PC-9 (cell line): ENCODE results near the gene RAD9A. TPM values are rescaled to one million over a fixed set of nuclear protein-coding genes. Genes with fewer than 3 reads are reported as not detected.

Experiments
- BruUV-seq: library from RNA; stranded (reverse); fragments of 400-500 nt; replicated peaks from 2 replicates; lab custom pipeline; 2021; lab: Mats Ljungman, UMichigan
- CTCF ChIA-PET: fragments of 300-600 bp; sonication (Branson Sonifier 250); formaldehyde crosslinking; loops from one replicate; lab custom pipeline; 2022; ENCODE audit warnings: antibody characterized with exemption; lab: Charles Lee
- POLR2A ChIA-PET: fragments of 300-600 bp; sonication (Branson Sonifier 250); formaldehyde crosslinking; loops from one replicate; lab custom pipeline; 2022; ENCODE audit warnings: antibody characterized with exemption; ENCODE audit not compliant: unreplicated experiment; lab: Charles Lee
- DNase-seq, 2 experiments: peaks; one replicate each; pipeline versions ENCODE4 v3.0.0 to v3.0.0-alpha.2; 2015 to 2022; ENCODE audit warnings: mixed read lengths in 1 of 2
- H2AFZ ChIP-seq: fragments of 200-600 bp; sonication (generic); 2 replicates; pipeline ENCODE4 v1.8.1; 2017; ENCODE audit warnings: antibody characterized with exemption
- H3F3A ChIP-seq: fragments of 200-600 bp; sonication (generic); 2 replicates; pipeline ENCODE4 v1.8.1; 2017; ENCODE audit warnings: antibody characterized with exemption, mild to moderate bottlenecking, low read depth; ENCODE audit not compliant: insufficient read depth
- H3K27ac ChIP-seq: fragments of 200-600 bp; sonication (generic); 2 replicates; pipeline ENCODE4 v1.6.1; 2016; ENCODE audit warnings: mixed run types
- H3K27me3 ChIP-seq: fragments of 200-600 bp; sonication (generic); 2 replicates; pipeline ENCODE4 v1.6.1; 2016; ENCODE audit warnings: low read depth, mixed run types; ENCODE audit not compliant: insufficient read depth
- H3K36me3 ChIP-seq: fragments of 200-600 bp; sonication (generic); 2 replicates; pipeline ENCODE4 v1.6.1; 2016; ENCODE audit warnings: low read depth, mixed run types
- H3K4me1 ChIP-seq: fragments of 200-600 bp; sonication (generic); replicated peaks from 2 replicates; pipeline ENCODE4 v1.6.1; 2016; ENCODE audit warnings: mixed run types; ENCODE audit not compliant: insufficient read depth
- H3K4me2 ChIP-seq: fragments of 200-600 bp; sonication (generic); 2 replicates; pipeline ENCODE4 v1.6.1; 2017; ENCODE audit warnings: mixed run types
- H3K4me3 ChIP-seq: fragments of 200-600 bp; sonication (generic); 2 replicates; pipeline ENCODE4 v1.6.1; 2016; ENCODE audit warnings: mixed run types
- H3K79me2 ChIP-seq: fragments of 200-600 bp; sonication (generic); 2 replicates; pipeline ENCODE4 v1.6.1; 2017; ENCODE audit warnings: low read depth, mixed run types
- H3K9me2 ChIP-seq: fragments of 200-600 bp; sonication (generic); 2 replicates; pipeline ENCODE4 v1.8.1; 2017; ENCODE audit warnings: mild to moderate bottlenecking; ENCODE audit not compliant: insufficient read depth
- H3K9me3 ChIP-seq: fragments of 200-600 bp; sonication (generic); 2 replicates; pipeline ENCODE4 v1.8.1; 2016; ENCODE audit warnings: low read depth; ENCODE audit not compliant: insufficient read depth
- H4K20me1 ChIP-seq: fragments of 200-600 bp; sonication (generic); 2 replicates; pipeline ENCODE4 v1.8.1; 2017; ENCODE audit not compliant: insufficient read depth
- EZH2 ChIP-seq: fragments of 200-600 bp; sonication (generic); IDR thresholded peaks from 2 replicates; pipeline ENCODE4 v1.8.0; 2017; ENCODE audit warnings: antibody characterized with exemption, low read depth
- intact Hi-C: fragments of 100-400 bp; cut with micrococcal nuclease; formaldehyde crosslinking; loops from one replicate; pipeline ENCODE4 v1.10.0; 2022; ENCODE audit not compliant: unreplicated experiment
- total RNA-seq: library from RNA; stranded (reverse); gene quantifications from 2 replicates; pipeline ENCODE4 v1.2.3, GENCODE V29; 2021
- TF ChIP-seq, protein P1 (sequence below): fragments of 200-600 bp; sonication (generic); conservative IDR thresholded peaks from 2 replicates; pipeline ENCODE4 v1.6.1; 2017; ENCODE audit warnings: mixed run types, antibody characterized with exemption, mild to moderate bottlenecking, moderate library complexity

The RAD9A gene
- total RNA-seq, 1 experiment from 2014 or later: 62.8 TPM

DNA sequence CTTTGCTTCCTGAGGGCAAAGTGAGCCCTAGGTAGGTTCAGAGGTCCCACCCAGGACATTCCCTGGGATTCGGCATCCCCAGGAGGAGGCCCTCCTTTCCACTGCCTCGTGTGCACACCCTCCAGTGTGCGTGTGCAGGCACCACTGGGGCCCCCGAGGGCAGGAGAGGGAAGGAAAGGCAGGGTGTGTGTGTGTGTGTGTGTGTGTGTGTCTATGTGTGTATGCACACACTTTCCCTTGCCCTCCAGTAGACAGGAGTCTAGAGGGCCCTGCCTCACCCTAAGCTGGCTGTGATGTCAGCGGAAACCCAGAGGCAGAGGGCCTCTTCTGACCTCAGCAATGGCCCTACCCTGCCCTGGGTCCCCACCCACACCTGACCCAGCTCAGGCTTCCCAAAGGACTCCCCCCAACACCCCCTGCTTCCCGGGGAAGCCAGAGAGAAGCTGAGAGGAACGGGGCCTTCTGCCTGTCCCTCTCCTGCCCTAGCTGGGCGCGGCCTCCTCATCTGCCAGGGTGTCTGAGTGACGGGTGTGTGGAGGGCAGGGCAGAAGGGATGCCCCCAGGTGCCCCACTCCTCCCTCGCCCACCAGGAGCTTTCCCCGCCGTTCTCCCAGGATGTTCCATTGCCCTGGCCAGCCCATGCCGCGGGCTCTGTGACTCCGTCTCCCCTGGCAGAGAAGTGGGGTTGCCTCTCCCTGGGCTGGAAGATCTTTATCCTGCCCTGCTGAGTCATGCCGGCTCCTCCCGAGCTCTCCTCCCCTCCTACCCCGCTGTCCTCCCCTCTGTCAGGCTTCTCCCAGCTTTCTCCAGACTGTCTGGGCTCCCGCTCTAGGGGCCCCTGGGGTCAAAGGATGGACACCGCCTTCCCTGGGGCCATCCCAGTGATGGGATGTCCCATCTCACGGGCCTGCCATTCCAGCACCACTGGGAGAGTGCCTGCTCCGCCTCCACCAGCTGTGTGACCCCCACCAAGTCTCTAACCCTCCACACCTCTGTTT, 12.4 kb upstream of the RAD9A start:
- Histone ChIP-seq H3K4me3 (peak overlapping the region; percentile 28; the same call in 1 of the 2 replicates), H3K79me2 (peaks cover 21% of the 10 kb centered on the region; the same call in 1 of the 2 replicates), H3K9me3 (no peaks in the 10 kb centered on the region), H3F3A (peaks cover 73% of the 10 kb centered on the region), H2AFZ (no peak overlapping the region), H3K27ac (peak overlapping the region; percentile 99), H3K36me3 (no peaks in the 10 kb centered on the region), H4K20me1 (no peaks in the 10 kb centered on the region), H3K4me2 (peak overlapping the region; percentile 94), H3K4me1 (peaks cover 83% of the 10 kb centered on the region), H3K27me3 (no peaks in the 10 kb centered on the region), H3K9me2 (no peaks in the 10 kb centered on the region)
- POLR2A ChIA-PET: interaction anchor here (0.5 to 1.4 kb wide), 12 partner anchors 13 to 1521 kb away, joined by 3 to 11 read pairs (median 3); partner anchors contain the start of gene PPP1CA
- peak; percentile 79 to 93 for DNase-seq
- CTCF ChIA-PET: interaction anchor here (0.6 to 6.6 kb wide), 6 partner anchors 8 to 116 kb away, joined by 3 to 174 read pairs (median 16); partner anchors contain the start of gene POLD4
- BruUV-seq: no TSS peak
- TF ChIP-seq, protein P1, sequence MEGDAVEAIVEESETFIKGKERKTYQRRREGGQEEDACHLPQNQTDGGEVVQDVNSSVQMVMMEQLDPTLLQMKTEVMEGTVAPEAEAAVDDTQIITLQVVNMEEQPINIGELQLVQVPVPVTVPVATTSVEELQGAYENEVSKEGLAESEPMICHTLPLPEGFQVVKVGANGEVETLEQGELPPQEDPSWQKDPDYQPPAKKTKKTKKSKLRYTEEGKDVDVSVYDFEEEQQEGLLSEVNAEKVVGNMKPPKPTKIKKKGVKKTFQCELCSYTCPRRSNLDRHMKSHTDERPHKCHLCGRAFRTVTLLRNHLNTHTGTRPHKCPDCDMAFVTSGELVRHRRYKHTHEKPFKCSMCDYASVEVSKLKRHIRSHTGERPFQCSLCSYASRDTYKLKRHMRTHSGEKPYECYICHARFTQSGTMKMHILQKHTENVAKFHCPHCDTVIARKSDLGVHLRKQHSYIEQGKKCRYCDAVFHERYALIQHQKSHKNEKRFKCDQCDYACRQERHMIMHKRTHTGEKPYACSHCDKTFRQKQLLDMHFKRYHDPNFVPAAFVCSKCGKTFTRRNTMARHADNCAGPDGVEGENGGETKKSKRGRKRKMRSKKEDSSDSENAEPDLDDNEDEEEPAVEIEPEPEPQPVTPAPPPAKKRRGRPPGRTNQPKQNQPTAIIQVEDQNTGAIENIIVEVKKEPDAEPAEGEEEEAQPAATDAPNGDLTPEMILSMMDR: no peak
- no peak for TF ChIP-seq EZH2
- intact Hi-C loops: loop anchor here (5.0 to 10.0 kb wide), 4 partner anchors 117 to 535 kb away; partner anchors contain the start of genes RCE1 and RHOD

DNA sequence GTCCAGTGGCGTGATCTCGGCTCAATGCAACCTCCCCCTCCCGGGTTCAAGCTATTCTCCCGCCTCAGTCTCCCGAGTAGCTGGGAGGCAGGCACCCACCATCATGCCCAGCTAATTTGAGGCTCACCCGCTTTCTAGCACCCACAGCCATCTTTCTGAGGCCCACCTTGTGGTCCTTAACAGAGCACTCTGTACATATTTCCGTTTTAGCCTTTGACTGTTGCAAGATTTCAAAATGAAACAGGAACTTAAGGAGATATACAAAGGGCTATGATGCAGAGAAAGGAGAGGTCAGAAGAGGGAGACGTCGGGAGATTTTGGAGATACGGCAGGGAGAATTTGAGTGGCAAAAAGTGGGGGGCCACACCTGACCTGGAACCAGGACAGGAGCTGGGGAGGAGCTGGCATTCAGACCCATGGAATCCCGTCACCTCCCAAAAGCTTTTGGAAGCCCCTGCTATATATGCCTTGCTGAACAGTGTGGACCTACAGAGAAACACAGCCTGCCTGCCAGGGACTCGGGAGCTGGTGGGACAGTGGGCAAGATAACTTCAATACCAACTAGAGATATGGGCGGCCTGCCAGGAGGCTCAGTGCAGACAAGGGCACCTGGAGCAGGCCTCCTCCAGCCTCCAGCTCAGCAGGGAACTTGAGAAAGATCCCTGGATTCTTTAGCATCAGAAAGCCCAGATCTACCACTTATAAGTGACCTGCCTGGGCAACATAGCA, 10.4 kb upstream of the RAD9A start:
- intact Hi-C loops: loop anchor here (5.0 kb wide), 1 partner anchor 119 kb away; no protein-coding TSS in a partner anchor

More for the DNA sequence above, 10.4 kb upstream of the RAD9A start:
- no TSS peak for BruUV-seq
- Histone ChIP-seq H3F3A (peaks cover 65% of the 10 kb centered on the region), H3K79me2 (peaks cover 15% of the 10 kb centered on the region; the same call in 1 of the 2 replicates), H3K36me3 (no peaks in the 10 kb centered on the region), H3K4me1 (peaks cover 75% of the 10 kb centered on the region), H3K9me3 (no peaks in the 10 kb centered on the region), H3K9me2 (no peaks in the 10 kb centered on the region), H3K27ac (peak overlapping the region; percentile 99; the same call in 1 of the 2 replicates), H3K4me3 (no peak overlapping the region), H3K4me2 (0 out of 2 replicates have a peak overlapping the region, but pooled peaks have one; percentile 7), H2AFZ (no peak overlapping the region), H3K27me3 (no peaks in the 10 kb centered on the region), H4K20me1 (no peaks in the 10 kb centered on the region)
- CTCF ChIA-PET: interaction anchor here (0.5 to 6.6 kb wide), 13 partner anchors 9 to 334 kb away, joined by 3 to 174 read pairs (median 10); partner anchors contain the start of gene POLD4
- POLR2A ChIA-PET: interaction anchor here (0.5 to 0.7 kb wide), 3 partner anchors 34 to 79 kb away, joined by 4 to 6 read pairs (median 5); no protein-coding TSS in a partner anchor
- no peak for TF ChIP-seq EZH2
- TF ChIP-seq, protein P1: no peak
- no peak for DNase-seq
